Ishikawa (cell line): ENCODE data around the gene MID1.

Source experiments
- CREB1 ChIP-seq: IDR thresholded peaks from 2 replicates; pipeline ENCODE4 v1.6.1; 2012; ENCODE audit warnings: low read depth
- EGR1 ChIP-seq: IDR thresholded peaks from 2 replicates; pipeline ENCODE4 v1.6.1; 2012
- EP300 ChIP-seq: IDR thresholded peaks from 2 replicates; pipeline ENCODE4 v1.6.1; 2012; ENCODE audit warnings: borderline replicate concordance
- FOXM1 ChIP-seq: IDR thresholded peaks from 2 replicates; pipeline ENCODE4 v1.6.1; 2012; ENCODE audit warnings: low read depth, borderline replicate concordance
- RAD21 ChIP-seq: IDR thresholded peaks from 2 replicates; pipeline ENCODE4 v1.6.1; 2012; ENCODE audit warnings: low read depth
- REST ChIP-seq: IDR thresholded peaks from 2 replicates; pipeline ENCODE4 v1.6.1; 2012; ENCODE audit warnings: low read depth, mild to moderate bottlenecking
- TAF1 ChIP-seq: IDR thresholded peaks from 2 replicates; pipeline ENCODE4 v1.6.1; 2012; ENCODE audit warnings: low read depth, mild to moderate bottlenecking
- TCF12 ChIP-seq: IDR thresholded peaks from 2 replicates; pipeline ENCODE4 v1.6.1; 2012; ENCODE audit warnings: low read depth
- TEAD4 ChIP-seq: IDR thresholded peaks from 2 replicates; pipeline ENCODE4 v1.6.1; 2012
- USF1 ChIP-seq: IDR thresholded peaks from 2 replicates; pipeline ENCODE4 v1.6.1; 2012
- YY1 ChIP-seq: IDR thresholded peaks from 2 replicates; pipeline ENCODE4 v1.6.1; 2012; ENCODE audit warnings: low read depth
- TF ChIP-seq, protein P1 (sequence below): IDR thresholded peaks from 2 replicates; pipeline ENCODE4 v1.6.1; 2012

GRCh38 chrX:10631416-10632145, 11.2 kb upstream of the MID1 start:
- TF ChIP-seq TCF12: no peak
- TF ChIP-seq RAD21: no peak
- no peak for TF ChIP-seq FOXM1
- no peak for TF ChIP-seq TAF1
- no peak for TF ChIP-seq YY1
- TF ChIP-seq USF1: no peak
- no peak for TF ChIP-seq EGR1
- TF ChIP-seq EP300: no peak
- TF ChIP-seq REST: no peak
- no peak for TF ChIP-seq CREB1
- TF ChIP-seq, protein P1, sequence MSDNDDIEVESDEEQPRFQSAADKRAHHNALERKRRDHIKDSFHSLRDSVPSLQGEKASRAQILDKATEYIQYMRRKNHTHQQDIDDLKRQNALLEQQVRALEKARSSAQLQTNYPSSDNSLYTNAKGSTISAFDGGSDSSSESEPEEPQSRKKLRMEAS: no peak
- TF ChIP-seq TEAD4: no peak
